HCT116 (cell line): ENCODE results near the gene STK31. TPM values are rescaled to one million over a fixed set of nuclear protein-coding genes. Genes with fewer than 3 reads are reported as not detected.

Source experiments
- ATAC-seq: fragments of 200-7000 bp; cut with Tn5 transposase; 2 replicates; pipeline ENCODE4 v1.9.1; 2020; ENCODE audit warnings: mild to moderate bottlenecking, moderate library complexity
- BruUV-seq: library from RNA; stranded (reverse); fragments of 400-500 nt; replicated peaks from 2 replicates; lab custom pipeline; 2021; lab: Mats Ljungman, UMichigan
- CTCF ChIA-PET: fragments of 300-600 bp; sonication (Branson Sonifier 250); formaldehyde crosslinking; loops from one replicate; lab custom pipeline; 2021; ENCODE audit warnings: antibody characterized with exemption; lab: Charles Lee
- POLR2A ChIA-PET: fragments of 300-600, 350-600 bp; sonication (Branson Sonifier 250); formaldehyde crosslinking; loops from one replicate; lab custom pipeline; 2021; ENCODE audit warnings: antibody characterized with exemption; lab: Charles Lee
- RAD21 ChIA-PET, 2 experiments: fragments of 300-600 bp; sonication (Branson Sonifier 250); formaldehyde crosslinking; loops; one replicate each; lab custom pipeline; 2023; ENCODE audit warnings: low total read pairs in 2 of 2; ENCODE audit not compliant: uncharacterized antibody in 2 of 2, unreplicated experiment in 2 of 2, low non-redundant PET in 1 of 2; lab: Charles Lee
- DNase-seq: peaks from one replicate; pipeline ENCODE4 v3.0.0-alpha.2; 2010; ENCODE audit warnings: low read depth, low spot score
- H2AFZ ChIP-seq: fragments of 200-600 bp; shearing (Covaris generic), sonication (generic); 2 replicates; pipeline ENCODE4 v1.6.1; 2017; ENCODE audit warnings: low read depth, mixed run types, mixed read lengths, antibody characterized with exemption, low read length; ENCODE audit not compliant: poor library complexity, severe bottlenecking
- H3K27ac ChIP-seq: 2 replicates; pipeline ENCODE4 v1.5.1; 2012; ENCODE audit warnings: low read depth, low read length
- H3K27me3 ChIP-seq: fragments of 200-600 bp; sonication (generic); 2 replicates; pipeline ENCODE4 v1.6.1; 2016; ENCODE audit warnings: mixed run types, low read length, mixed read lengths; ENCODE audit not compliant: insufficient read depth
- H3K36me3 ChIP-seq, 2 experiments: fragments of 200-500 bp in 1 of 2; fragments of 200-600 bp in 1 of 2; sonication (Bioruptor generic) in 1 of 2; sonication (generic) in 1 of 2; 2 replicates each; pipeline versions ENCODE4 v1.5.1 to v1.6.1; 2014 to 2016; ENCODE audit warnings: low read length in 2 of 2, inconsistent platforms in 1 of 2, mixed read lengths in 1 of 2, mixed run types in 1 of 2; ENCODE audit not compliant: insufficient read depth in 2 of 2, control insufficient read depth in 1 of 2
- H3K4me1 ChIP-seq, 2 experiments: fragments of 200-600 bp in 1 of 2; sonication (generic) in 1 of 2; 2 replicates each; pipeline versions ENCODE4 v1.5.1 to v1.6.1; 2012 to 2017; ENCODE audit warnings: low read length in 2 of 2, inconsistent platforms in 1 of 2, mild to moderate bottlenecking in 1 of 2, mixed read lengths in 1 of 2, mixed run types in 1 of 2, moderate library complexity in 1 of 2; ENCODE audit not compliant: insufficient read depth in 2 of 2, control insufficient read depth in 1 of 2
- H3K4me2 ChIP-seq: fragments of 200-600 bp; sonication (generic); 2 replicates; pipeline ENCODE4 v1.6.1; 2017; ENCODE audit warnings: mixed run types, low read length, mixed read lengths
- H3K4me3 ChIP-seq, 2 experiments: fragments of 200-600 bp in 1 of 2; sonication (generic) in 1 of 2; replicated peaks in 1 of 2; 2 replicates each; pipeline ENCODE4 v1.5.1; 2011 to 2016; ENCODE audit warnings: low read length in 2 of 2, control low read depth in 1 of 2, low read depth in 1 of 2, mild to moderate bottlenecking in 1 of 2, mixed read lengths in 1 of 2, mixed run types in 1 of 2
- H3K79me2 ChIP-seq: fragments of 200-600 bp; sonication (generic); 2 replicates; pipeline ENCODE4 v1.6.1; 2017; ENCODE audit warnings: mild to moderate bottlenecking, mixed run types, low read length, moderate library complexity, mixed read lengths; ENCODE audit not compliant: insufficient read depth
- H3K9ac ChIP-seq: fragments of 200-600 bp; sonication (generic); 2 replicates; pipeline ENCODE4 v1.6.1; 2016; ENCODE audit warnings: low read length, mixed read lengths
- H3K9me2 ChIP-seq: fragments of 200-600 bp; sonication (generic), shearing (Covaris generic); 2 replicates; pipeline ENCODE4 v1.6.1; 2017; ENCODE audit warnings: mixed run types, mild to moderate bottlenecking, moderate library complexity; ENCODE audit not compliant: insufficient read depth
- H3K9me3 ChIP-seq, 2 experiments: fragments of 200-500 bp in 1 of 2; fragments of 200-600 bp in 1 of 2; sonication (Bioruptor generic) in 1 of 2; sonication (generic) in 1 of 2; 2 replicates each; pipeline ENCODE4 v1.6.1; 2014 to 2017; ENCODE audit warnings: low read length in 2 of 2, mixed read lengths in 2 of 2, inconsistent platforms in 1 of 2, low read depth in 1 of 2, mild to moderate bottlenecking in 1 of 2, mixed run types in 1 of 2, moderate library complexity in 1 of 2; ENCODE audit not compliant: control insufficient read depth in 1 of 2, insufficient read depth in 1 of 2
- H4K20me1 ChIP-seq: fragments of 200-600 bp; sonication (generic), shearing (Covaris generic); 2 replicates; pipeline ENCODE4 v1.6.1; 2017; ENCODE audit warnings: mixed run types, mild to moderate bottlenecking, moderate library complexity; ENCODE audit not compliant: insufficient read depth
- CBX3 ChIP-seq: IDR thresholded peaks from 2 replicates; pipeline ENCODE4 v1.6.1; 2012; ENCODE audit warnings: low read depth
- CEBPB ChIP-seq: IDR thresholded peaks from 2 replicates; pipeline ENCODE4 v1.6.1; 2012; ENCODE audit warnings: low read depth
- EGR1 ChIP-seq: IDR thresholded peaks from 2 replicates; pipeline ENCODE4 v1.6.1; 2012; ENCODE audit warnings: low read depth
- EZH2 ChIP-seq: fragments of 200-600 bp; sonication (generic); IDR thresholded peaks from 2 replicates; pipeline ENCODE4 v1.6.1; 2017; ENCODE audit warnings: antibody characterized with exemption, mixed run types
- FOSL1 ChIP-seq: IDR thresholded peaks from 2 replicates; pipeline ENCODE4 v1.6.1; 2012; ENCODE audit warnings: low read depth
- JUND ChIP-seq: IDR thresholded peaks from 2 replicates; pipeline ENCODE4 v1.6.1; 2012
- POLR2AphosphoS5 ChIP-seq: IDR thresholded peaks from 2 replicates; pipeline ENCODE4 v1.6.1; 2011; ENCODE audit warnings: mild to moderate bottlenecking, low read depth, low read length, moderate library complexity
- RAD21 ChIP-seq: IDR thresholded peaks from 2 replicates; pipeline ENCODE4 v1.6.1; 2012; ENCODE audit warnings: low read depth, mild to moderate bottlenecking
- REST ChIP-seq: IDR thresholded peaks from 2 replicates; pipeline ENCODE4 v1.6.1; 2012; ENCODE audit warnings: low read depth
- SIN3A ChIP-seq: IDR thresholded peaks from 2 replicates; pipeline ENCODE4 v1.6.1; 2012; ENCODE audit warnings: low read depth
- SRF ChIP-seq: IDR thresholded peaks from 2 replicates; pipeline ENCODE4 v1.6.1; 2012; ENCODE audit warnings: low read depth
- TCF7L2 ChIP-seq: IDR thresholded peaks from 2 replicates; pipeline ENCODE4 v1.7.0; 2011; ENCODE audit warnings: borderline replicate concordance, inconsistent platforms; ENCODE audit not compliant: insufficient read depth, insufficient read length; ENCODE audit errors: extremely low read depth
- ZBTB33 ChIP-seq: IDR thresholded peaks from 2 replicates; pipeline ENCODE4 v1.6.1; 2011; ENCODE audit warnings: mild to moderate bottlenecking, low read length, moderate library complexity; ENCODE audit not compliant: insufficient replicate concordance; ENCODE audit errors: extremely low read depth
- ZFX ChIP-seq: fragments of 450-650 bp; IDR thresholded peaks from 2 replicates; pipeline ENCODE4 v1.6.1; 2017
- intact Hi-C: fragments of 100-400 bp; cut with micrococcal nuclease; formaldehyde crosslinking; loops from 2 replicates; pipeline ENCODE4 v1.10.0; 2022
- total RNA-seq: library from RNA; stranded (reverse); gene quantifications from one replicate; pipeline ENCODE4 v1.2.1, GENCODE V29; 2021; ENCODE audit not compliant: unreplicated experiment

The STK31 gene
- total RNA-seq, 1 experiment from 2014 or later: not detected

GRCh38 chr7:23672033-23672432, 38.0 kb upstream of the STK31 start:
- TF ChIP-seq REST (no peak), POLR2AphosphoS5 (no peak), TCF7L2 (no peak), CEBPB (no peak), ZFX (no peak), EGR1 (no peak), CBX3 (no peak), RAD21 (no peak), EZH2 (no peak), FOSL1 (no peak), SIN3A (no peak), ZBTB33 (no peak), JUND (no peak), SRF (no peak)
- BruUV-seq: no TSS peak
- Histone ChIP-seq H3K4me1 (no peaks in the 10 kb centered on the region), H2AFZ (no peak overlapping the region), H3K9ac (no peak overlapping the region), H4K20me1 (no peaks in the 10 kb centered on the region), H3K9me2 (no peaks in the 10 kb centered on the region), H3K36me3 (no peaks in the 10 kb centered on the region), H3K4me2 (no peak overlapping the region), H3K9me3 (0 out of 4 replicates have a peak, but pooled peaks cover 0 to 4% of the 10 kb centered on the region in 2 experiments), H3K4me3 (no peak overlapping the region), H3K27me3 (no peaks in the 10 kb centered on the region), H3K79me2 (no peaks in the 10 kb centered on the region), H3K27ac (no peak overlapping the region)
- CTCF ChIA-PET: no interaction called here
- no peak for DNase-seq
- ATAC-seq: no peak
- POLR2A ChIA-PET: no interaction called here
- intact Hi-C loops: no loop called here
- RAD21 ChIA-PET: no interaction called here
